DMS153 treated with DMSO at 0.1 percent for 48 hours (cell line): ENCODE measurements around the gene PPARA.

Experiments used
- DNase-seq: peaks from one replicate; lab custom pipeline; 2025; ENCODE audit not compliant: unreplicated experiment; lab: John Stamatoyannopoulos, UW

PPARA gene

GRCh38 chr22:46113910-46114517, 36.3 kb upstream of the PPARA start:
- DNase-seq: no peak

- DNase-seq: no peak
Observed at GRCh38 chr22:46114518-46115387, 35.6 kb upstream of the PPARA start.

DNA sequence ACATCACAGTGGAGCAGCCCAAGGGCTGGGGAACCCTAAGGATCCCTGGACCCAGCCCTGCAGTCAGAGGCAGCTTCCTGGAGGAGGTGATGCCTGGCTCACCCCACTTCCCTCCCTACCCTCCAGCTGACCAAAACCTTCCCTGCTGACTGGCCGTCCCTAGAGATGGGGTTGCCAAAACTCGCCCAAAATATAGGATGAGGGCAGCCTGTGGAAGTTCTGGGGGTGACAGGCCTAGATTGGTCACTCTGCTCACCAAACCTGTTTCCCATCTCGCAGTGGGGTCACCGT, 35.0 kb upstream of the PPARA start:
- DNase-seq: no peak

GRCh38 chr22:46115755-46116490, 34.4 kb upstream of the PPARA start:
- no peak for DNase-seq

DNA sequence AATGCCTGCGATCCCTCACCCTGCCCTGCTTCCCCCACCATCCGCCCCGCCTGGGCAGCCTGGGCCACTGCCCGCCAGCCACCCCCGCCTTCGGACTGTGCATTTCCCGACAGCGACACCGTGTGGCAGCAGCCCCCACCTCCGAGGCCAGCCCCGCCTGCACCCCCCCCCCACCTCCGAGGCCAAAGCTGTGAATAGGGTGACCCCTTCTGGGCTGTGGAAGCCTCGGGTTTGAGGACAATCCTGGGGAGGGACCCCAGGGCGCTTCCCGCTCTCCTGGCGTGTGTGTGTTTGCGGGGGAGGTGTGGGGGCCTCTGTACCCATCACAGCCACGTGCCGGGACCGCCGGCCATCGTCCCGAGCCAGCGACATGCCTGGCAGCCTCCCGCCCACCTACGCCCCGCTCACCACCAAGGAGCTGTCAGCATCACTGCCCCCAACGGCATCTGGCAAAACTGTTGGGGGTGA, 33.8 kb upstream of the PPARA start:
- peak; percentile 53 for DNase-seq

- DNase-seq: no peak
Observed at GRCh38 chr22:46117206-46118199, 32.8 kb upstream of the PPARA start.

GRCh38 chr22:46119093-46119728, 31.1 kb upstream of the PPARA start:
- no peak for DNase-seq

GRCh38 chr22:46119729-46120419, 30.5 kb upstream of the PPARA start:
- DNase-seq: no peak

DNA sequence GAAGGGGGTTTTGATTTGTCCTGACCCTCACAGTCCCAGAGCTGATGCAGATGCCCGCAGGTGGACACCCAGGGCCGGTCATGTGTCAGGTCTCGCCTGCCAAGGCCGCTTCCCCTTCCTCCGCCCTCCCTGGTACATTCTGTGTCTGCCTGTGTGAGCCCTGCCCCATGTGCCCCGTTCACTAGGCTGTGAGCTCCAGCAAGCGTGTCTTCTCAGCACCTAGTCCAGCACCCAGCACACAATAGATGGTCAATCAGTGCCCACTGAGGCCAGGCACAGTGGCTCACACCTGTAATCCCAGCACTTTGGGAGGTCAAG, 29.9 kb upstream of the PPARA start:
- DNase-seq: no peak

DNA sequence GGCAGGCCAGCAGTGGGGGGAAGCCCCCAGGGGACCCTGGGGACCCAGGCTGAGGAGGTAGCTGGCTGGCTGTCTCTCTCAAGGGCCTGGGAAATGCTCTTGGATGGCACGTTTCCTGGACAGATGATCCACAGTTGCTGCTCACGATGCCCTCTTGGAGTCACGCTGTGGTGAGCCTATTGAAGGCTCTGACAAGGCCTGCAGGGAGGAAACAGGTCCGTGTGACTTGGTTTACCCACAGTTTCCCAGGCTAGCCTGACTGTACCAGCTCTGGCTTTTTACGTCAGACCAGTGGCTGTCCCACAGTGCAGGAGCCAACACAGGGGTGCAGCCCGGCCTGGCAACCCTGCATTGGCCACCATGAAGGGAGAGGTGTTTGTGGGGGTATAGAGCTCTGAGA, 29.2 kb upstream of the PPARA start:
- DNase-seq: no peak

DNA sequence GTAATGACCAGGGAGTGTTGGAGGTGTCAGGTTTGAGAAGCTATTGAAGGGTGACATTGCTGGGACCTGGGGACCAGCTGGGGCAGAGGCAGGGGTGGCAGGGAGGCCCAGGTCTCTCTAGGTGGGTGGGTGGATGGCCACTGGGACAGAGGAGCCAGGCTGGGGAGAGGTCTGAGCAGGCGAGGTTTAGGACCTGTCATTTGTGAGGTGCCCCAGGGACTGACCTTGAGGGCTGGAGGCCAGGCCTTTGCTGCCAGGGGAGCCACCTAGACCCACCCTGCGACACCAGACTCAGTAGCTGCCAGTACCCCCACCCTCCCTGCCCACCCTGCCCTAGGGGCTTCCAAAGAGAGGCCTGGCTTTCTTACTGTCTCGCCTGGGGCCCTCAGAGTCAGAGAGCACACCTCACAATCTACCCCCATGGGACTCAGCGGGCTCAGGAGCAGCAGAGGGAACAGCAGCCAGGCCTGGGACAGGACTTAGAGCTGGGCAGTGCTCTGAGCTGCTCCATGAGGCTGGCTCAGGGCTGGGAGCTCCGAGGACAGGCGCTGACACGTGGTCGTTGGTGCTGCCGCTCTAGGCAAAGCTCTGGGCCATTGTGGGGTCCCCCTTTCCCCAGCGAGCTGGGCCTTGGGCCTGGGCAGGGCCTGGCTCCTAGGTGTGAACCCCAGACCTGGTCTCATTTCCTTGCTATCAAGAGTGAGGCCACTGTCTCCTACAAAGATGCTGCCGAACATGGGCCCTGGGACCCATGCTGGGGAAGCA, 28.6 kb upstream of the PPARA start:
- no peak for DNase-seq

- DNase-seq: peak; percentile 13
Observed at GRCh38 chr22:46122511-46122971, 27.8 kb upstream of the PPARA start.

- no peak for DNase-seq
Observed at GRCh38 chr22:46122980-46123693, 27.2 kb upstream of the PPARA start.

DNA sequence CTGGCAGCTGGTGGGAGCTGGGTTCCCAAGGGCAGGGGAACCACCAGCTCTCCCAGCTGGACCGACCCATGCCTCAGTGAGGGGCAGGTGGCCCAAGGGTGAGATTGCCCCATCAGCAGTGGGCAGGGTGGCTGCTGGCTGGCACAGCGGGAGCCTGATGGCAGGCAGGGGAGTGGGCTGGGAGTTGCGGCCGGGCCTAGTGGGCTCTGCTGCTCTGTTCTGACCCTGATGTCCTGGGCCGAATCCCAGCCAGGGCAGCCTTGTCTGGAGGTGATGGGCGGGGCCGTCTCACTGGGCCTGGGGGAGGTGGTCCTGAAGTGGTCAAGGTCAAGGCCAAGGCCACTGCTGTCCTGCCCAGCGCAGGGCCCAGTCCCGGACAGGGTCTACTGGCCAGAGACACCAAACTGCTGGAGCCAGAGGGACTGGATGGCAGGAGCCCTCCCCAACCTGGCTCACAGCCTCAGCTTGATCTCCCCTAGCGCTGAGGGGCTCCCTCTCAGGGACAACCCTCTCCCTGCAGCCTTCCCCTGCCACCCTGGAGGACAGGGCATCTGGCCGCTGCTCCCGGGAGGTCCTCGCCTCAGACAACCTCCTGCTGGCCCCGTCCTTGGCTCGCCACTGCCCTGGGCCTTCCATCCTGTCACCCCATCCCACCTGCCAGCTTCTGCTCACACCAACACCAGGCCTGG, 26.5 kb upstream of the PPARA start:
- no peak for DNase-seq

DNA sequence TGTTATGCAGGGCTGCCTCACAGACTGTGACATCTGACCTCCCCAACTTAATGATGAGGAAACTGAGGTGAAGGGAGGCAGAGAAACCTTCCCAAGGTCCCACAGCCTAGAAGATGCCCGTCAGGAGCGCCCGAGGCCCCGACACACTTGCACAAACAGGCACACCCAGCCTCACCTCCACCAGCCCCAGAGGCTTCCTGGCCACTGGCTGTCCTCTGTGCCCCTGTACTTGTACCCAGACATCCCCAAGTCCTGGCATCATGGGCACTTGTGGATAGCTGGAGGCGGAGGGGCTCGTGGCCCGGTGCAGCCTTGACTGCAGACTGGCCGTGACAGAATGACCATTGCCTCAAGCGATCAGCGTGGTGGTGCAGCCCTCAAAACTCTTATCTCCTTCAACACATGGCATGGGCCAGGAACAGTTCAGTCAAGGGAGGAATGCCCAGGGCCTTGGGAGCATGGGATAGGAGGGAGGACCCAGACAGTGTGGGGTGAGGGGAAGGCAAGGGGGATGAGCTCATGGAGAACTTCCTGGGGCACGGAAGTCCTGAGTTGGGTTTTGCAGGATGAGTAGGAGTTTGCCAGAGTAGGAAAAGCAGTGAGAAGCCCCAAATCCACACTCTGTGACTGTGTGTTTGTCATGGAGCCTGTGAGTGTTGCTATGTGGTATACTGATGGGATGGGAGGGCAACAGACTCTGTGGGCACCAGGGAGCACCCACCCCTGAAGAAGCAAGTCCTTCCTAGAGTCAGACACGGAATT, 25.8 kb upstream of the PPARA start:
- DNase-seq: no peak

DNA sequence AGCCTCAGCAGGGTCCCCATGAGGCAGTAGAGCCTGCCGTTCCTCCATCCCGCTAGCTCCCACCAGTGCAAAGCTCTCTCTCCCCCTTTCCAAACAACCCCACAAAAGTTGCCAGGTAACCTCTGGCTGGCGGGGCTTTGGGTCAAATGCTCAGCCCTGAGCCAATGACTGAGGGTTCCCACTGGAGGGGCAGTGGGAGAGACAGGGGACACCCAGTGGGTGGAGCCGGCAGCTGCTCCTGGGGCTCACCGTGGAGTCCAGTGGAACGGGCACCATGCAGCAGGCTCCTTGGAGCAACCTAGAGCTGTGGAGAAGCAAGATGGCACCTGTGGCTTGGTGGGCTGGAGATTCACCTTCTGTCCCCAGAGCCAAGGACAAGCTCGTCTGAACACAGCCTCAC, 25.0 kb upstream of the PPARA start:
- DNase-seq: no peak
